Endothelial cell of umbilical vein (primary cell): ENCODE results near the gene LAMTOR4. TPM values are rescaled to one million over a fixed set of nuclear protein-coding genes. Genes with fewer than 3 reads are reported as not detected.

Experiments
- microRNA-seq: library from miRNA; unstranded; fragments of <30 nt; microRNA quantifications from one replicate; pipeline ENCODE4 v1.2.0, GENCODE V29; 2021; ENCODE audit warnings: borderline number of aligned reads, borderline replicate concordance
- polyA plus RNA-seq, 4 experiments: library from polyadenylated mRNA; depleted of rRNA in 3 of 4; stranded (reverse) in 3 of 4; unstranded in 1 of 4; fragments of >200 nt; gene quantifications; 2 replicates each; pipeline versions ENCODE4 v1.2.1 to v1.2.3, GENCODE V29; 2011 to 2012; ENCODE audit warnings: missing spikeins in 1 of 4
- total RNA-seq: library from RNA; stranded (reverse); gene quantifications from 2 replicates; pipeline ENCODE4 v1.2.3, GENCODE V29; 2021

LAMTOR4 gene
- total and polyA plus RNA-seq, 2 donors (not counting 3 experiments of a cell fraction or from before 2014, with no cell fraction given) = 139 to 520 TPM

Small RNAs within 50 kb of the gene (microRNA-seq; reads per million reads assigned to microRNA genes)
- not detected for gene MIR4658

Other genes starting within 250 kb of the LAMTOR4 start
- gene TRIM4, start 229.4 kb upstream of the LAMTOR4 start, total RNA-seq = 19.1 and 22.1 TPM in 2 replicates
- gene TRIM4, start 229.4 kb upstream of the LAMTOR4 start, polyA plus RNA-seq = 10.3 and 13.0 TPM in 2 replicates
- gene GJC3, start 219.3 kb upstream of the LAMTOR4 start, total RNA-seq = not detected in 2 replicates
- 0.28 and 0.33 TPM in 2 replicates for gene GJC3, start 219.3 kb upstream of the LAMTOR4 start, polyA plus RNA-seq
- not detected in 2 replicates for gene AZGP1, start 172.9 kb upstream of the LAMTOR4 start, total RNA-seq
- not detected in 2 replicates for gene AZGP1, start 172.9 kb upstream of the LAMTOR4 start, polyA plus RNA-seq
- gene ZKSCAN1, start 133.3 kb upstream of the LAMTOR4 start, total RNA-seq = 52.8 and 57.8 TPM in 2 replicates
- 9.4 and 12.3 TPM in 2 replicates for gene ZKSCAN1, start 133.3 kb upstream of the LAMTOR4 start, polyA plus RNA-seq
- gene ZSCAN21, start 99.1 kb upstream of the LAMTOR4 start, total RNA-seq = 7.4 and 7.7 TPM in 2 replicates
- 6.5 and 7.7 TPM in 2 replicates for gene ZSCAN21, start 99.1 kb upstream of the LAMTOR4 start, polyA plus RNA-seq
- gene ZNF3, start 67.2 kb upstream of the LAMTOR4 start, total RNA-seq = 30.9 and 31.1 TPM in 2 replicates
- gene ZNF3, start 67.2 kb upstream of the LAMTOR4 start, polyA plus RNA-seq = 20.1 and 21.8 TPM in 2 replicates
- gene COPS6, start 59.9 kb upstream of the LAMTOR4 start, total RNA-seq = 168 and 188 TPM in 2 replicates
- 251 and 268 TPM in 2 replicates for gene COPS6, start 59.9 kb upstream of the LAMTOR4 start, polyA plus RNA-seq
- gene MCM7, start 47.5 kb upstream of the LAMTOR4 start, total RNA-seq = 183 and 187 TPM in 2 replicates
- 145 and 156 TPM in 2 replicates for gene MCM7, start 47.5 kb upstream of the LAMTOR4 start, polyA plus RNA-seq
- 20.5 and 22.7 TPM in 2 replicates for gene AP4M1, start 47.3 kb upstream of the LAMTOR4 start, total RNA-seq
- 27.4 and 31.4 TPM in 2 replicates for gene AP4M1, start 47.3 kb upstream of the LAMTOR4 start, polyA plus RNA-seq
- 64.6 and 67.3 TPM in 2 replicates for gene TAF6, start 29.6 kb upstream of the LAMTOR4 start, total RNA-seq
- gene TAF6, start 29.6 kb upstream of the LAMTOR4 start, polyA plus RNA-seq = 32.7 and 34.1 TPM in 2 replicates
- gene CNPY4, start 29.3 kb upstream of the LAMTOR4 start, total RNA-seq = 18.0 and 33.7 TPM in 2 replicates
- 22.6 and 28.6 TPM in 2 replicates for gene CNPY4, start 29.3 kb upstream of the LAMTOR4 start, polyA plus RNA-seq
- gene MBLAC1, start 22.0 kb upstream of the LAMTOR4 start, total RNA-seq = 1.3 and 1.8 TPM in 2 replicates
- gene MBLAC1, start 22.0 kb upstream of the LAMTOR4 start, polyA plus RNA-seq = 1.8 and 2.1 TPM in 2 replicates
- 23.0 and 24.0 TPM in 2 replicates for gene TRAPPC14, start 9.8 kb downstream of the LAMTOR4 start, total RNA-seq
- gene TRAPPC14, start 9.8 kb downstream of the LAMTOR4 start, polyA plus RNA-seq = 13.3 and 15.6 TPM in 2 replicates
- 6.6 and 7.9 TPM in 2 replicates for gene GAL3ST4, start 19.7 kb downstream of the LAMTOR4 start, total RNA-seq
- gene GAL3ST4, start 19.7 kb downstream of the LAMTOR4 start, polyA plus RNA-seq = 14.6 and 16.7 TPM in 2 replicates
- 17.5 and 20.9 TPM in 2 replicates for gene GPC2, start 28.5 kb downstream of the LAMTOR4 start, total RNA-seq
- gene GPC2, start 28.5 kb downstream of the LAMTOR4 start, polyA plus RNA-seq = 9.2 and 10.7 TPM in 2 replicates
- gene STAG3, start 29.0 kb downstream of the LAMTOR4 start, total RNA-seq = 0.55 and 1.4 TPM in 2 replicates
- gene STAG3, start 29.0 kb downstream of the LAMTOR4 start, polyA plus RNA-seq = 0.29 and 0.40 TPM in 2 replicates
- gene PVRIG, start 71.0 kb downstream of the LAMTOR4 start, total RNA-seq = 0.80 TPM in 1 of 2 replicates, not detected in the other
- gene PVRIG, start 71.0 kb downstream of the LAMTOR4 start, polyA plus RNA-seq = not detected in 2 replicates
- not detected in 2 replicates for gene SPDYE3, start 158.8 kb downstream of the LAMTOR4 start, total RNA-seq
- not detected in 2 replicates for gene SPDYE3, start 158.8 kb downstream of the LAMTOR4 start, polyA plus RNA-seq
- 36.5 and 42.5 TPM in 2 replicates for gene PILRB, start 209.2 kb downstream of the LAMTOR4 start, total RNA-seq
- gene PILRB, start 209.2 kb downstream of the LAMTOR4 start, polyA plus RNA-seq = 45.2 and 47.9 TPM in 2 replicates
- 0.53 and 1.3 TPM in 2 replicates for gene PILRA, start 224.6 kb downstream of the LAMTOR4 start, total RNA-seq
- 0.61 and 0.67 TPM in 2 replicates for gene PILRA, start 224.6 kb downstream of the LAMTOR4 start, polyA plus RNA-seq